AG10803 (cell line): ENCODE results near the gene PRXL2A.
"Not testable (repeated sequence)": the region's sequence is repeated elsewhere in the genome, so short reads cannot be mapped to it uniquely, and the experiment has no call there.

Source experiments
- DNase-seq: peaks from one replicate; pipeline ENCODE4 v3.0.0; 2010; ENCODE audit warnings: low read depth
- H3K4me3 ChIP-seq: 2 replicates; pipeline ENCODE4 v1.5.1; 2011; ENCODE audit warnings: mild to moderate bottlenecking, low read length, control low read depth
- CTCF ChIP-seq: conservative IDR thresholded peaks from 2 replicates; pipeline ENCODE4 v1.5.1; 2011; ENCODE audit warnings: mild to moderate bottlenecking, low read length, control low read depth, inconsistent platforms

The PRXL2A gene

GRCh38 chr10:80408242-80409101 lies at the start of gene PRXL2A:
PRXL2A (plus strand) TSS chr10:80408551; CDS start chr10:80420468, 11,917 bp downstream.
- peak within 1 kb of the TSS; percentile 26 for H3K4me3 ChIP-seq
- TF ChIP-seq CTCF = no peak
- DNase-seq = no peak

GRCh38 chr10:80358925-80359324 lies 49.4 kb upstream of the PRXL2A start:
- not testable (repeated sequence) for H3K4me3 ChIP-seq, DNase-seq

- TF ChIP-seq CTCF = no peak
- no peak overlapping the region for H3K4me3 ChIP-seq
- no peak for DNase-seq
These were observed 48.7 kb upstream of the PRXL2A start for GRCh38 chr10:80359644-80360043.

- no peak overlapping the region for H3K4me3 ChIP-seq
- no peak for DNase-seq
- no peak for TF ChIP-seq CTCF
These were observed 42.8 kb upstream of the PRXL2A start for GRCh38 chr10:80365510-80365909.

- no peak overlapping the region for H3K4me3 ChIP-seq
- no peak for DNase-seq
- TF ChIP-seq CTCF = no peak
These were observed 36.9 kb upstream of the PRXL2A start for GRCh38 chr10:80371467-80371866.

GRCh38 chr10:80372675-80373074 lies 35.7 kb upstream of the PRXL2A start:
- TF ChIP-seq CTCF = no peak
- no peak overlapping the region for H3K4me3 ChIP-seq
- DNase-seq = no peak

- no peak overlapping the region for H3K4me3 ChIP-seq
- no peak for TF ChIP-seq CTCF
- DNase-seq = no peak
These were observed 34.8 kb upstream of the PRXL2A start for GRCh38 chr10:80373502-80373901.
